Choroid plexus epithelial cell (primary cell): ENCODE measurements around the gene CDKN2B-AS1.
"Not testable (repeated sequence)": the region's sequence is repeated elsewhere in the genome, so short reads cannot be mapped to it uniquely, and the experiment has no call there.

ENCODE experiments used
- DNase-seq: peaks from one replicate; pipeline ENCODE4 v3.0.0-alpha.2; 2010; ENCODE audit warnings: low read depth
- H3K4me3 ChIP-seq: 2 replicates; pipeline ENCODE4 v1.5.1; 2011; ENCODE audit warnings: low read depth, mild to moderate bottlenecking, control low read depth, low read length, moderate library complexity
- TF ChIP-seq, protein P1 (sequence below): conservative IDR thresholded peaks from 2 replicates; pipeline ENCODE4 v1.5.1; 2011; ENCODE audit warnings: low read depth, mild to moderate bottlenecking, control low read depth, inconsistent platforms, low read length, moderate library complexity

The CDKN2B-AS1 gene

DNA sequence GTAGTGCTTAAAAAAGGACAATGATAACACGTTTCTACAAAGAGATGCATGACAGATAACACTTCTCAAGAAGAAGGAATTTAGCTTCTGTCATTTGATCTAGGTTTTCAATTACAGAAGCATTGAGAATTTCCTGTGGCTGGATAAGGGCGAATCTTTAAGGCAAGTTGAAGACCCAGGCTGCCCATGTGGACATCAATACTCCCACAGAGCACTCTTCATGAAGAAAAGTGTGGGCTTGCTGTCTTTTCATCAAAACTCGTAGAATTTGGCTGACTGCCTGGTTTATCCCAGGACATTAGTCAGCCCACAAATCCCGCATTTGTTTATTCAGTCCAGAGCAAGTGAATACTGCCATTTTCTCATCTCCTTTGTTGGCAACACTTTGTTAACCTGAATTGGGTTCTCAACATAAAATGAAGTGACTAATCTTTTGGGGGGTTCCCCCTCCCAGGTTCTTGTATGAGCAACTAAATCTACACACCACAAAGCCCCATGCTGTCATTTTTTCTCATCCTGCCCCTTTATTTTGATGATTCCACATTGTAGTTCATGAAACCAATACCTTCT lies 57.9 kb downstream of the CDKN2B-AS1 start:
- DNase-seq: peak; percentile 96
- TF ChIP-seq, protein P1, sequence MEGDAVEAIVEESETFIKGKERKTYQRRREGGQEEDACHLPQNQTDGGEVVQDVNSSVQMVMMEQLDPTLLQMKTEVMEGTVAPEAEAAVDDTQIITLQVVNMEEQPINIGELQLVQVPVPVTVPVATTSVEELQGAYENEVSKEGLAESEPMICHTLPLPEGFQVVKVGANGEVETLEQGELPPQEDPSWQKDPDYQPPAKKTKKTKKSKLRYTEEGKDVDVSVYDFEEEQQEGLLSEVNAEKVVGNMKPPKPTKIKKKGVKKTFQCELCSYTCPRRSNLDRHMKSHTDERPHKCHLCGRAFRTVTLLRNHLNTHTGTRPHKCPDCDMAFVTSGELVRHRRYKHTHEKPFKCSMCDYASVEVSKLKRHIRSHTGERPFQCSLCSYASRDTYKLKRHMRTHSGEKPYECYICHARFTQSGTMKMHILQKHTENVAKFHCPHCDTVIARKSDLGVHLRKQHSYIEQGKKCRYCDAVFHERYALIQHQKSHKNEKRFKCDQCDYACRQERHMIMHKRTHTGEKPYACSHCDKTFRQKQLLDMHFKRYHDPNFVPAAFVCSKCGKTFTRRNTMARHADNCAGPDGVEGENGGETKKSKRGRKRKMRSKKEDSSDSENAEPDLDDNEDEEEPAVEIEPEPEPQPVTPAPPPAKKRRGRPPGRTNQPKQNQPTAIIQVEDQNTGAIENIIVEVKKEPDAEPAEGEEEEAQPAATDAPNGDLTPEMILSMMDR: no peak

DNA sequence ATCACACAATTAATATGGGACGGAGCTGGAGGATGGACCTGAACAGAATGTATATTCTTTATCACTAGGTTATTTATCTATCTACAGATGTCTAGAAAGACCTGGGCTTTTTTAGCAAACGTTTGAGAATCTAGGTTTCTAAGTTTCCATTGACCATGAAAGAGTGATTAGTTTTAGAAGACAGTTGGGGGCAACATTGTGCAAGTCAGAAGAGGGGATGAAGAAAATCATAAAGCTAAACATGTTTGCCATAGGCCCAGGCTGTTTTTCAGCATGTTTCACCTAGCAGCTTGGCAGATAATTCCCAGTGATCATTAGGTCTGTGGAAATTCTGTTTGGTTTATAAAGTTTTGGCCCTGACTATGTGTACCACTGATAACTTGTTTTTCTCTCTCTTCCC lies 58.6 kb downstream of the CDKN2B-AS1 start:
- no peak overlapping the region for H3K4me3 ChIP-seq
- DNase-seq: peak; percentile 60
- TF ChIP-seq, protein P1: no peak

More for the DNA sequence above, 57.9 kb downstream of the CDKN2B-AS1 start:
- no peak overlapping the region for H3K4me3 ChIP-seq

DNA sequence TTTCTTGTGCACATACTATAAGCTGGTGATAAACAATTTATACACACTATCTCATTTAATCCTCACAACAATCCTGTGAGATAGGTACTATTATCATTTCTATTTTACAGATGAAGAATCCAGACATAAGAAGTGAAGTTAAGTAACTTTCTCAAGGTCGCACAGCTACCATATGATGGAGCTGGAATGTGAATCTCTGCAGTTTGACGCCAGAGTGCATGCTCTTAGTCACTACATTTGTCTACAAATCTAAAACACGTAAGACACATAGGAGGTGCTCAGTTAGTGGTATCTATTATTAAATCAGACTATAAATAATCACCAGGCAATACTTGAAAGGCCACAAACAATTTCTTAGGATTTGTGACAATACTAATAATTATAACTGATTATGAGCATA lies 59.5 kb downstream of the CDKN2B-AS1 start:
- peak; percentile 81 for DNase-seq
- H3K4me3 ChIP-seq: no peak overlapping the region
- TF ChIP-seq, protein P1: no peak

DNA sequence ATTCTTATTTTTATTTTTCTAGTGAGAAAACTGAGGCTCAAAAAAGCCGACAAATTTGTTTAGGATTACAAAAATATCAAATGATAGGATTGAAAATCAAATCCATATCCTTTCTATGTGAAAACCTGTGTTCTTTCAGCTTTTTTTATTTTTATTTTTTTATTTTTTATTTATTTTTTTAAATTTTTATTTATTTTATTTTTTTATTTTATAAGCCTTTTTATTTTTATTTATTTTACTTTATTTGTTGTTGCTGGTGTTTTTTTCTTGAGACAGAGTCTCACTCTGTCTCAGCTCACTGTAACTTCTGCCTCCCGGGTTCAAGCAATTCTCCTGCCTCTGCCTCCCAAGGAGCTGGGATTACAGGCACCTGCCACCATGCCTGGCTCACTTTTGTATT lies 59.9 kb downstream of the CDKN2B-AS1 start:
- TF ChIP-seq, protein P1: no peak
- no peak overlapping the region for H3K4me3 ChIP-seq
- no peak for DNase-seq

DNA sequence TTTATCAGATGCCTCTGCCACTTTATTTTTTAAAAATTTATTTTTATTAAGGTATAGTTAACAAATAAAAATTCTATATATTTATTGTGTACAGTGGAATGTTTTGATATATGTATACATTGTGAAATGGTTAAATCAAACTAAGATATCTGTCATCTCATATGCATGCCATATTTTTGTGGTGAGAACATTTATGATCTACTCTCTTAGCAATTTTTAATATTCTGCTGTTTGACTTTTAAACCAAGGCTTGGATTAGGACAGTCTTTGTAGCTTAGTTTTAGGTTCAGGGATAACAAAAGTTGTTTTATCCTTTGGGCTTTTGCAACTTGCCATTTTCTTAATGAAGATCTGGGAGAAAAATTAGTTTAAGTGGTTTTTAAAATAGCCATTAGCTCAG lies 60.5 kb downstream of the CDKN2B-AS1 start:
- DNase-seq: peak; percentile 41
- H3K4me3 ChIP-seq: no peak overlapping the region
- TF ChIP-seq, protein P1: no peak

DNA sequence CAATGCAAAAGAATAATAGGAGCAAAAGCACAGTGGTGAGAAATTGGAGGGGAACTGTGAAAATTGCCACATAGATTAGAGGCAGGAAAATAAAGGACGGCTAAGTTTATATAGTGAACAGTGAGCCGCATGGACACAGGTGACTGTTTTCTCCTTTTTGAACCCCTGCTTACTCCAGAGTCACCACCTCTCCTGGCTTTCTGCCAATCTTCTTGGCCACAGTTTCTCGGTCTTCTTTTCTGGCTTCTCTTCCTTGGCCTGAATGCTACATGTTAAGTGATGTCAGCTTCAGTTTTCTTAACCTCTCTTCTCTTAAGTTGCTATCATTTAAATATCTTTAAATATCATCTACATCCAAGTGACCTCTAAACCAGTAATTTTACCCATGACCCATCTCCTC lies 61.8 kb downstream of the CDKN2B-AS1 start:
- DNase-seq: no peak
- no peak overlapping the region for H3K4me3 ChIP-seq
- TF ChIP-seq, protein P1: no peak

DNA sequence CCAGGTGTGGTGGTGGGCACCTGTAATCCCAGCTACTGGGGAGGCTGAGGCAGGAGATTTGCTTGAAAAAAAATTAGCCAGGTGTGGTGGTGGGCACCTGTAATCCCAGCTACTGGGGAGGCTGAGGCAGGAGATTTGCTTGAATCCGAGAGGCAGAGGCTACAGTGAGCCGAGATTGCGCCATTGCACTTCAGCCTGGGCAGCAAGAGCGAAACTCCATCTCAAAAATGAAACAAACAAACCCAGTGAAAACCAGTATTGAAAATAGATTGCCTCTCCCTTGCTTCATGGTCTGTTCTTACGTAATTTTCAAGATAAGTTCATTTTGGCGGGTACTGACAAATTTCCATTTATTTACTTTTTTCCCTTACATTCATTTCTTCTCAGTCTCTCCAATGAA lies 63.4 kb downstream of the CDKN2B-AS1 start:
- not testable (repeated sequence) for DNase-seq, H3K4me3 ChIP-seq
